Endodermal cell (in vitro differentiated cells): ENCODE results near the gene AOPEP. TPM values are rescaled to one million over a fixed set of nuclear protein-coding genes. Genes with fewer than 3 reads are reported as not detected.

Experiments
- DNase-seq: peaks from one replicate; pipeline ENCODE4 v3.0.0-alpha.2; 2017
- H3K27ac ChIP-seq: 2 replicates; pipeline ENCODE4 v1.5.1; 2013; ENCODE audit warnings: mild to moderate bottlenecking, low read depth, low read length, moderate library complexity
- H3K27me3 ChIP-seq: 2 replicates; pipeline ENCODE4 v1.6.1; 2013; ENCODE audit warnings: mild to moderate bottlenecking, low read length, moderate library complexity; ENCODE audit not compliant: insufficient read depth, control insufficient read depth, poor library complexity, severe bottlenecking
- H3K36me3 ChIP-seq: 2 replicates; pipeline ENCODE4 v1.7.0; 2013; ENCODE audit warnings: mild to moderate bottlenecking, low read length, moderate library complexity; ENCODE audit not compliant: control insufficient read depth, insufficient read depth
- H3K4me1 ChIP-seq: one replicate; pipeline ENCODE4 v1.7.0; 2013; ENCODE audit warnings: low read length; ENCODE audit not compliant: control insufficient read depth, insufficient read depth
- H3K4me3 ChIP-seq: 2 replicates; pipeline ENCODE4 v1.5.1; 2013; ENCODE audit warnings: mild to moderate bottlenecking, low read length, moderate library complexity
- H3K9ac ChIP-seq: 2 replicates; pipeline ENCODE4 v1.6.1; 2013; ENCODE audit warnings: mild to moderate bottlenecking, low read length, moderate library complexity; ENCODE audit not compliant: poor library complexity, severe bottlenecking; ENCODE audit errors: extremely low read depth
- H3K9me3 ChIP-seq: 2 replicates; pipeline ENCODE4 v1.6.1; 2013; ENCODE audit warnings: mild to moderate bottlenecking, low read length, moderate library complexity; ENCODE audit not compliant: control insufficient read depth
- H3K27ac Mint-ChIP-seq: 2 replicates; pipeline ENCODE4 v1.8.0; 2020; ENCODE audit warnings: mixed read lengths
- H3K27me3 Mint-ChIP-seq: 2 replicates; pipeline ENCODE4 v1.8.0; 2021; ENCODE audit warnings: mild to moderate bottlenecking, mixed read lengths; ENCODE audit not compliant: insufficient read depth
- H3K36me3 Mint-ChIP-seq: 2 replicates; pipeline ENCODE4 v1.8.0; 2020; ENCODE audit warnings: low read depth, mixed read lengths
- H3K4me1 Mint-ChIP-seq: 2 replicates; pipeline ENCODE4 v1.8.0; 2020; ENCODE audit warnings: mixed read lengths
- H3K4me3 Mint-ChIP-seq: 2 replicates; pipeline ENCODE4 v1.8.0; 2020; ENCODE audit warnings: mild to moderate bottlenecking, moderate library complexity, mixed read lengths
- H3K9me3 Mint-ChIP-seq: 2 replicates; pipeline ENCODE4 v1.8.0; 2020; ENCODE audit warnings: mild to moderate bottlenecking, mixed read lengths
- CTCF ChIP-seq: fragments of 200-600 bp; sonication (generic); conservative IDR thresholded peaks from 2 replicates; pipeline ENCODE4 v1.5.0; 2021; ENCODE audit warnings: antibody characterized with exemption, mild to moderate bottlenecking
- WGBS, 2 experiments: methylation state at CpG; one replicate each; pipeline versions ENCODE4 v1.1.5 to v1.1.7; 2013; ENCODE audit warnings: missing lambda C conversion rate in 2 of 2, mixed read lengths in 1 of 2; ENCODE audit not compliant: insufficient coverage in 1 of 2, insufficient read length in 1 of 2; 5-methylcytosine and 5-hydroxymethylcytosine counted together
- total RNA-seq, 2 donors: library from RNA; stranded (reverse); fragmentation: NEBNext Ultra II Directional in 1 of 2; extraction: Animal tissue kit (Norgen Biotek cat#: 25700) in 1 of 2; gene quantifications; 2 replicates in 1 of 2; 3 replicates in 1 of 2; pipeline ENCODE4 v1.2.1, GENCODE V29; 2021

AOPEP gene
- total RNA-seq, 2 donors from 2014 or later, result 23.4 to 33.7 TPM

DNA sequence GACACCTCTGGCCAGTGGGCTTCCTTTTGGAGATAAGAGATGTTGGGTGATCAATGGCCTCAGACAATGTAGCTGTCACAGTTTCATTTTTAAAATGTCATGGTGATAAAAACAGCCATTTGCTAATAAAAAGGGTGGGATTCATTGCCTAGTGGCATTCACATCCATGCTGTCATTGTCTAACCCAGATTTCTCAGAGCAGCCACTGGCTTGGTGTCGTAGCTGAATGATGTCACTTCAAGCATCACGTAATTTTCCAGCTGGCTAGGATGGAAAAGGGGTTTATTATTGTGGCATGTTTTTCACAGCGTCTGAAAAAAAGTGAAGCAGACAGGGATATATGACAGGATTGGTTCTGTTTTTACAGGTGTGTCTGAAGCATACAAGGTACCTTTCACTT is 184.7 kb downstream of the AOPEP start:
- H3K27ac ChIP-seq, result no peak overlapping the region
- no peak for TF ChIP-seq CTCF
- H3K27ac Mint-ChIP-seq, result no peak overlapping the region
- H3K9me3 Mint-ChIP-seq, result no peaks in the 10 kb centered on the region
- no peak overlapping the region for H3K4me3 Mint-ChIP-seq
- no peaks in the 10 kb centered on the region for H3K27me3 ChIP-seq
- H3K36me3 Mint-ChIP-seq, result no peaks in the 10 kb centered on the region
- no peak overlapping the region for H3K9ac ChIP-seq
- H3K36me3 ChIP-seq, result no peaks in the 10 kb centered on the region
- H3K4me1 Mint-ChIP-seq, result peaks cover 65% of the 10 kb centered on the region
- peaks cover 6% of the 10 kb centered on the region for H3K9me3 ChIP-seq
- H3K27me3 Mint-ChIP-seq, result no peaks in the 10 kb centered on the region
- 94% methylated on average over 3 of the region's 3 CpGs; no CpG with 5 or more reads in 1 of the 2 experiments for WGBS, 2 experiments
- peaks cover 24% of the 10 kb centered on the region for H3K4me1 ChIP-seq
- H3K4me3 ChIP-seq, result no peak overlapping the region
- DNase-seq, result peak; percentile 31

DNA sequence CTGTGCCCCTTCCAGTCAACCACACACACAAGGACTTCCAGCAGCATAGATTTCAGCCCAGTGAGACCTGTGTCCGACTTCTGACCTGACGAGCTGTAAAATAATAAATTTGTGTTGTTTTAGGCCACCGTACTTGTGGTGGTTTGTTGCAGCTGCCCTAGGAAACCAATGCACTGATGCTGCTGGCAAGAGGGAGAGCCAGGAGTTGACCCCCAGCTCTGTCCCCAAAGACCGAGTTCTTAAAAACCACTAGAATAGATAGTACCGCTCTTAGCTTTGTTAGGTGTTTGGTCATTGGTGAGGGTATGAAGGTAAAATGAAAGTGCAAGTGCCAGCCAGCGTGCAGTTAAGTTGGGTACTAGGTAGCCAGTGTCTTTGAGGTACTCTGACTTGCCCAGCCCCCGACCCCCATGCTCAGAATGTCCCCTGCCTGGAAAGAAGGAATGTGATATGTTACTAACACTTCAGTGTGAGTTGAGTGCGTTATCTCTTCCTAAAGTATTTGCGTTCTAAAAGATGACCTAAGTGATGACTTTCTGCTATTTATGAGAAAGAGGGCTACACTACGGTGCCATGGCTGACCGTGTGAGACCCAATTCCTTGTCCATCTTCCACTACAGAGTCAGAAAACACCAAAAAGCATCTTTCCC is 185.6 kb downstream of the AOPEP start:
- H3K9ac ChIP-seq, result no peak overlapping the region
- H3K4me3 Mint-ChIP-seq, result no peak overlapping the region

GRCh38 chr9:94912700-94913249 is 186.3 kb downstream of the AOPEP start:
- H3K27me3 ChIP-seq, result no peaks in the 10 kb centered on the region
- H3K4me1 ChIP-seq, result peaks cover 21% of the 10 kb centered on the region
- H3K36me3 ChIP-seq, result no peaks in the 10 kb centered on the region
- Mint-ChIP-seq H3K27me3 (no peaks in the 10 kb centered on the region), H3K27ac (no peak overlapping the region), H3K9me3 (no peaks in the 10 kb centered on the region), H3K36me3 (no peaks in the 10 kb centered on the region), H3K4me3 (no peak overlapping the region), H3K4me1 (peaks cover 65% of the 10 kb centered on the region)
- no peak for TF ChIP-seq CTCF
- peak; percentile 47 for DNase-seq
- no peak overlapping the region for H3K27ac ChIP-seq
- peaks cover 6% of the 10 kb centered on the region for H3K9me3 ChIP-seq
- 90 to 92% methylated on average over 7 to 8 of the region's 8 CpGs for WGBS, 2 experiments
- H3K9ac ChIP-seq, result no peak overlapping the region
- H3K4me3 ChIP-seq, result no peak overlapping the region

More for the DNA sequence above, 185.6 kb downstream of the AOPEP start:
- H3K4me1 ChIP-seq, result peaks cover 22% of the 10 kb centered on the region
- Mint-ChIP-seq H3K27me3 (no peaks in the 10 kb centered on the region), H3K36me3 (no peaks in the 10 kb centered on the region), H3K4me1 (peaks cover 65% of the 10 kb centered on the region), H3K9me3 (no peaks in the 10 kb centered on the region), H3K27ac (no peak overlapping the region)
- 93 to 95% methylated on average over 6 to 11 of the region's 11 CpGs for WGBS, 2 experiments
- H3K9me3 ChIP-seq, result peaks cover 6% of the 10 kb centered on the region
- H3K36me3 ChIP-seq, result no peaks in the 10 kb centered on the region
- H3K27me3 ChIP-seq, result no peaks in the 10 kb centered on the region
- H3K27ac ChIP-seq, result no peak overlapping the region
- H3K4me3 ChIP-seq, result no peak overlapping the region
- no peak for TF ChIP-seq CTCF
- DNase-seq, result peak; percentile 43
